HG02588 (cell line): ENCODE data around the gene FAM131B.

Source experiments
- ATAC-seq: cut with Tn5 transposase; IDR thresholded peaks from one replicate; pipeline ENCODE4 v1.9.1; 2021; ENCODE audit warnings: mild to moderate bottlenecking, moderate library complexity; ENCODE audit not compliant: unreplicated experiment

The FAM131B gene

DNA sequence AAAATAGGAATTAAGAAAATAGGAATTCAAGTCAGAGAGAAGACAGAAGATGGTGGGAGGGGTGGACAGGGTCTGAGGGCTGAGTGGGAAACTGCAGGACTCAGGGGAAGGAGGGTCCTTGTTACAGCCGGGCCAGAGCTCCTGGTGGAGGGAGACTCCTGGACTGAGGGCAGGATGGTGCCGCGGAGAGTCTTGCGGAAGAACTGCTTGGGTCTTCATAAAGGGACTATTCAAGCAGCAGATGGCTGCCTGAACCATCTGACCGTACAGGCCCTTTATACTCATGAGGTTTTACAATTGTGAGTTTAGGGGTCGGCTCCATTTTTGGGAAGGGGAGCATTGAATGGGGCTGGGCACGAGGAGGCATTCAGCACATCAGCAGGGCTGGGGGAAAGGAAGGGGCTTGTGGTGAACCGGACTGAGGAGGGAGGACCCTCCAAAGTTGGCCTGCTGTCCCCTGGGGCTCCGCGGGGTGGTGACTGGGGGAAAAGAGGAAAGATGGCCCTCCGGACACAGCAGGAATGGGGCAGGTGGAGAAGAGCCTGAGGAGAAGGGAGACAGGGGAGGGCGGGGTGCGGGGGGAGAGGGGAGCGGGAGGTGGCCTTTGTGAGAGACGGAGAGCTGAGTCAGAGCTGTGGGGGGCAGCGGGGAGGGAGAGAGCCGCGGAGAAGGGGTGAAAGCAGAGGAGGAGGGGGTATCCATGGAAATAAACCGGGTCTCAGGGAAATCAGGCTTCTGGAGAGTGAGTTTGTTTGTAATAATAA lies 1.5 kb downstream of the FAM131B start:
- no peak for ATAC-seq

DNA sequence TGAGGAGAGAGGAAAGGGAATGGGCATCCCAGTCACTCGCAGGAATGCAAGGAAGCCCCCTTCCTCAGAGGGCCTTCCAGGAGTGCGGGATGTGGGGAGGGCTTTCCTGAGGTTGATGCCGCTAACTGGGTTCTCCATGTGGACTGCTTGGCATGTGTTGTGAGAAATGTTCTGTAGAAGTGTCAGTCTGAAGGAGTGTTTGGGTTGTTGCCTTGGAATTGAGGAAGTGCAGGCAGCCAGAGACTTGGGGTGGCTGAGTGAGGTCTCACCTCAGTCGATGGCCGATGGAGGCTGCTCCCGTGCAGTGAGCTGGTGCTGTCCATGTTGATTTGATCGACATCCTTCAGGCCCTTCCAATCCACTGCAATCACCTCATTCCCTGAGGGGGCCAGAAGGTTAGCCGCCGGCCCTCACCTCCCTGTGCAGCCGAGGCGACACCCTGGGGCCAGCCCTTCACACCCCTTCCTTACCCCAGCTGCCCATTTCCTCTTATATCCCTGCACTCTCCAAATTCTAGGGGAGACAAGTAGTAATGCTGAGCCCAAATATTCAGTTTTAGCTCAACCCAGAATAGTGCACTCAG lies 2.7 kb downstream of the FAM131B start:
- no peak for ATAC-seq

DNA sequence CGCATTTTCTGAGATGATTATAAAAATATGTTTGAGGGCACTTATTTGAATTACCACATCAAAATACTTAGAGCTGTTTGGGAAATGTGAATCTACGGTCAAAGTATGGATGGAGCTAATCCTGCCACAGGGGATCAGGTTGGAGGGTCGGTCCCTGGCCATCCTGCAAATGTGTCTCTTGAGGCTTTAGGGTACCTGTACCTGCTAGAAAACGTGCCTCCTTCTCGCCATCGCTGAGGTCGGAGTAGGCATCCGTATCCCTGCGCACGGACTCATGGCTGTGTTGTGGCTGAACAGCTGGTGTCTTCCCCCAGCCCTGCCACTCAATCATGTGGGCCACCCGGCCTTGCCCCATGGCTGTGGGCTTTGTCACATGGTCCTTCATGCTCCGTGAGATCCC lies 3.9 kb downstream of the FAM131B start:
- ATAC-seq, result no peak

DNA sequence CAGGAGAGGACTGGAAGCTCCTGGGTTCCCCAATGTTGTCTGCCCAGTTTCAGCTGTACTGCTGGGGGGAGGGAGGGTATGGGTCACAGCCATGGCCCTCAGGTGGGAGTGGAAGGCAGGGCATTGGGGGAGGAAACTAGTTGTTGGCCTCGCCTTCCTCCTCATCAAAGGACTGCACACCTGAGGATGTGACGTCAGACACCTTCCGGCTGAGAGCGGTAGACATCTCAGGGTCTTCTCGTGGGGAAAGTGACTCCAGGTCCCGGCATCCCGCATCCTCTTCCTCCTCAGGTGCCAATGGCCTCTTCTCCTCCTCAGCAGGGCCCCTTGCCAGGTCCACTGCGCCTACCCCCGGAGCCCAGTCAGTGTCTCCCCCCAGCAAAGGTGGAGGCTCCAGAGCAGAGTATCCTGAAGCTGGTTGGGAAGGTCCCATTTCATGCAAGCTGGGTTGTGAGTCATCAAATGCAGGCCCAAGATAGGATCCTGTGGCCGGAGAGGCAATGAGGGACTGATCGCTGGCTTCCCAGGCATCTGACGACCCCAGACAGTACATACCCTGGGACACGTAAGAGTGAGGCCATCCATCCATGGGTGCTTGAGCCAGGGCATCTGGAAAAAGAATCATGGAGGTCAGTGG lies 6.0 kb downstream of the FAM131B start:
- no peak for ATAC-seq

- no peak for ATAC-seq
Measured at GRCh38 chr7:143355450-143356385, 6.8 kb downstream of the FAM131B start.

DNA sequence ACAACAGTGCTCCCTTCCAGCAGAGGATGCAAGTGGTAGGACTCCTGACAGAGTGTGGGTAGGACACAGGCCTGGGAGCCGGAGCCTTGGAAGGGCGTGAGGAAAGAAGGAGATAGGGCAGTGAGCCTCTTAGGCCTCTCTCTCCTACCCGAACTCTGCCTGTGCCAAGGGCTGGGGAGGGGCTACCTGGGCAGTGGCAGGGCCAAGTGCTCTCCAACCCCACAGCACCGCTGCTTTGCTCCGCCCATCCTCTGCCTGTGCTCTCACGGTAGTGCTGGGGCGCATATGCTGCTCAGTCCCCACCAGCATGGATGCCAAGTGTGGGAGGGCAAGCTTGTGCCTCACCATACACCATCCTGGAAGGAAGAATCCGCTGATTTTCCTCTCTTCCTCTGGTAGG lies 7.5 kb downstream of the FAM131B start:
- no peak for ATAC-seq

GRCh38 chr7:143354376-143354775 lies 8.1 kb downstream of the FAM131B start:
- ATAC-seq, result no peak

DNA sequence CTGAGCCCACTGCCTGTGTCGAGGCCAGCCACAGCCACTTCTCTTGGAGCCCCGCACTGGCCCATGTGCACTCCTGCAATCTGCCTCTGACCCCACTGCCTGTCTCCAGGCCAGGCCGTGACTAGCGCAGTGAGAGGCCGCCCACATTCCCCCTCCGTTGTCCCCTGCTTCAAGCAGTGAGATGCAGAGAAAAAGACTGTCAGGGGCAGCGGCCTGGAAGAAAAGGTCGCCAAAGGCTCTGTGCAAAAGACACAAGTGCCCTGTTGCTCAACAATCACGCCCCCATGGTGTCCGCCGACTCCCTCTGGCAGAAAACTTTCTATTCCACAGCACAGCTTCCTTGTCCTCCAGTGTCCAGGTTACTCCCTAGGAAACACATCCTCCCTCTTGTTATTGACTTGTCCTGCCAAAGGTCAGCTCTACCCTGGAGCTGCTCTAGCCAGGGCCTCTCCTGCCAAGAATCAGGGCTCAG lies 9.9 kb downstream of the FAM131B start:
- ATAC-seq, result no peak

- ATAC-seq, result no peak
Measured at GRCh38 chr7:143351574-143351973, 10.9 kb downstream of the FAM131B start.

- no peak for ATAC-seq
Measured at GRCh38 chr7:143351060-143351459, 11.5 kb downstream of the FAM131B start.

DNA sequence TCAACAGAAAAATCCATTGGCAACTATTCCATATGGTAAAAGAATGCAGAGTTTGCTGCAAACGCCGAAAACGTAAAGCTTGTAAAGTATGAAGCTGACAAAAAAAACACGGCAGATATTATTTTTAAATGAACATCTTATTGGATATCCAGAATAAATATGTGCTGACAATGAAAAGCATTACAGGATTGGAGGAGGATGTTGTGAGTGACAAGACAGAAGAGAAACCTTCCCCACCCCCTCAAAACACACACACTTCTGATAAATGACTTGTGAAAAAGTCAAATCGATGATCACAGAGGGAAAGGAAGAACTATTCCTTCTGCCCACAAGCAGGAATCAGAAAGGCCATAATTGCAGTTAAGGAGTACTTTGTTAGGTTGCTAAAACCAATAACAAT lies 14.6 kb downstream of the FAM131B start:
- no peak for ATAC-seq

GRCh38 chr7:143346018-143346417 lies 16.5 kb downstream of the FAM131B start:
- ATAC-seq, result no peak

- ATAC-seq, result no peak
Measured at GRCh38 chr7:143345428-143345900, 17.0 kb downstream of the FAM131B start.

DNA sequence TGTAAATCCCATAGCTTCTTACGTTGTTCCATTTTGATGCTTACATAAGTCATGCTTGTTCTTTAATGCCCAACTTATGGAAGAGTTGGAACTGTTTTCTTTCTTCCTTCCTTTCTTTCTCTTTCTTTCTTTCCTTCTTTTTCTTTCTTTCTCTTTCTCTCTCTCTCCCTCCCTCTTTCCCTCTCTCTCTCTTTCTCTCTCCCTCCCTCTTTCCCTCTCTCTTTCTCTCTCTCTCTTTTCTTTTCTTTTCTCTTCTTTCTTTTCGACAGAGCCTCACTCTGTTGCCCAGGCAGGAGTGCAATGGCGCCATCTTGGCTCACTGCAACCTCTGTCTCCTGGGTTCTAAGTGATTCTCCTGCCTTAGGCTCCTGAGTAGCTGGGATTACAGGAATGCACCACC lies 18.9 kb downstream of the FAM131B start:
- ATAC-seq, result no peak

- no peak for ATAC-seq
Measured at GRCh38 chr7:143341842-143342241, 20.7 kb downstream of the FAM131B start.

- no peak for ATAC-seq
Measured at GRCh38 chr7:143337216-143337615, 25.3 kb downstream of the FAM131B start.

DNA sequence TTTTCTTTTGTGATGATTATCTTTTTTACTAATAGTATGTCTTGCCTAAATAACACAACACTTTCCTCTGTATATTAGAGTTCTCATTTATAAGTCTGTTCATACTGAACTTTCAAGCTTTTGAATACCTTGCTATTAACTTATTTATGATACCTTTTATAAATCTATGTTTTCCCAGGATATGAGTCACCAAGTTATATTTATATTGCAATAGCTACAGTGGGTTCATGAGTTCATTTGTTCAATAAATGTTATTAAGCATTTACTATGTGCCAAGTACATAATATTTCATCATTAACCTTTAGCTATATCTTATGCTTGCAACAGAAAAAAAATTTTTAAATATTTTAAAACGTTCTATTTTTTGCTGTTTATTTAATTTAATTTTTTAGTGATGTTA lies 28.3 kb downstream of the FAM131B start:
- no peak for ATAC-seq

DNA sequence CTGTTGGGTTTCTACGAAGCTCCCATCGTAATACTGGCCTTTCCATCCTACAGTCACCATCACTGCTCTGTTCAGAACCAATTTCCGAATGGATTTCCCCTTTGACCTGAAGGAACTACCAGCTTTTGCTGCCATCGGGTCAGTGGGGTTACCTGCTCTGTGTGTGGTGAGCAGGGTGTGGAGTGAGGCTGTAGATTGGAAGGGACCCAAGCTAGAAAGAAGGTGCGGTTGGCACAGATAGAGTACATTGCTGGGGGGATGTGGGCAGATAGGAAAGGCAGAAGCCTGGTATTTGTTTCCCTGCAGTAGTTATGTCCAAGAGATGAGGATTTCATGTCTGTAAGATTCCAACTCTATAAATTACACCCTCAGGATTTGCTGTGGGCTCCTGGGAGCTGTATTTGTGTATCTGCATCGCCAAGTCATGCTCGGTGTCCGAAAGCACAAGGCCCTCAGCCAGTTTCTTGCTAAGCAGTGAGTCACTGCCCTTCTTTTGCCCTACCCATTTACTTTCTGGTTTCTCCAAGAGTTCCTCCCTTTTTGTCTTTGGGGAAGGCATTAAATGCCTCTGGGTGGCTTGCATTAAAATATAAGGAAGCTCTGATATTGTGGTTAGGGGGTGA lies 31.2 kb downstream of the FAM131B start:
- no peak for ATAC-seq

GRCh38 chr7:143329471-143330170 lies 32.9 kb downstream of the FAM131B start:
- no peak for ATAC-seq

- ATAC-seq, result peak; percentile 72
Measured at GRCh38 chr7:143327903-143328302, 34.6 kb downstream of the FAM131B start.
